Measurements from ENCODE around the gene KCNK5. TPM values are rescaled to one million over a fixed set of nuclear protein-coding genes. Genes with fewer than 3 reads are reported as not detected.

The KCNK5 gene
- total RNA-seq, 2 donors from 2014 or later = 1.1 to 2.0 TPM

- Histone ChIP-seq H3K4me3 (no peak overlapping the region), H3K9me3 (peaks cover 0 to 12% of the 10 kb centered on the region in 2 donors), H3K27ac (no peak overlapping the region), H3K36me3 (no peaks in the 10 kb centered on the region), H3K27me3 (no peaks in the 10 kb centered on the region), H3K4me1 (no peaks in the 10 kb centered on the region)
- no peak for TF ChIP-seq CTCF (IDR thresholded peaks at IDR 0.05)
- no peak for DNase-seq (ENCODE audit: low spot score)
Measured at GRCh38 chr6:39140556-39141167, 88.6 kb downstream of the KCNK5 start.

Other genes starting within 250 kb of the KCNK5 start
- gene GLP1R, start 180.7 kb downstream of the KCNK5 start, total RNA-seq = 1 to 10 TPM; 1.9 to 5.8 TPM
- gene SAYSD1, start 114.3 kb downstream of the KCNK5 start, total RNA-seq = 10 to 100 TPM; 10.3 to 10.5 TPM
- gene KCNK17, start 84.9 kb upstream of the KCNK5 start, total RNA-seq = 1 to 10 TPM in 1 of 2 donors, under 1 TPM in 1; 0.98 to 1.3 TPM
- gene KCNK16, start 93.2 kb upstream of the KCNK5 start, total RNA-seq = not detected